Transverse colon (tissue), 4 donors: ENCODE measurements around the gene SPTBN1.

ENCODE experiments used
- CTCF ChIP-seq, 5 experiments: fragments of 200-600 bp in 3 of 5; fragments of 450-650 bp in 2 of 5; sonication (generic) in 3 of 5; IDR thresholded peaks; 1 replicate in 2 of 5; 2 replicates in 3 of 5; pipeline ENCODE4 v1.5.1; 2016 to 2017; ENCODE audit warnings: antibody characterized with exemption in 5 of 5, inconsistent platforms in 3 of 5, mild to moderate bottlenecking in 2 of 5, moderate library complexity in 1 of 5
- POLR2AphosphoS5 ChIP-seq, 3 donors: sonication (generic); formaldehyde crosslinking; IDR thresholded peaks; one replicate each; pipeline ENCODE4 v1.6.1; 2016; ENCODE audit warnings: antibody characterized with exemption in 3 of 3

DNA sequence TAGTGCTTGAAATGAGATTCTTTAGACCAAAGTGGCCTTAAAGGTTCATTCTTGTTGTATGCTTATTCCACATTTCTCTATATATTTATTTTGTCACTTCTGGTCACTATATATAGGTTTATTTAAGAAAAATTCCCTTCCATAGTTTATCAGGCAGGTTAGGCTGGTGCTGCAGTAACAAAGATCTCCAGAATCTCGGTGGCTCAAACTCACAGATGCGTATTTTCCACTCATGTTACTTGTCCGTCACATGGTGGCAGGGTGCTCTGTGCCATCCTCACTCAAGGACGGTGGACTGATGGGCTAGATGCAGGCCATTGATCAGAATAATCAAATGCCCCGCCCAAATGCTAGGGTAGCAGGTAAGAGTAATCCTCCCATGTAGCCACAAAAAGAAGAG is 19.8 kb downstream of the SPTBN1 start:
- TF ChIP-seq CTCF (IDR thresholded peaks at IDR 0.05) = no peak
- TF ChIP-seq POLR2AphosphoS5 (IDR thresholded peaks at IDR 0.05) = no peak
